Fibroblast of lung (primary cell): ENCODE data around the gene GSTM3.

ENCODE experiments used
- EZH2 ChIP-seq: IDR thresholded peaks from 2 replicates; pipeline ENCODE4 v1.5.1; 2012; ENCODE audit warnings: low read length, control low read depth, mild to moderate bottlenecking; ENCODE audit errors: missing control alignments
- TF ChIP-seq, protein P1 (sequence below), 2 donors: IDR thresholded peaks in 1 of 2; conservative IDR thresholded peaks in 1 of 2; 1 replicate in 1 of 2; 2 replicates in 1 of 2; pipeline ENCODE4 v1.5.1; 2011 to 2012; ENCODE audit warnings: low read length in 2 of 2, control low read depth in 1 of 2, inconsistent platforms in 1 of 2, low read depth in 1 of 2, mild to moderate bottlenecking in 1 of 2

DNA sequence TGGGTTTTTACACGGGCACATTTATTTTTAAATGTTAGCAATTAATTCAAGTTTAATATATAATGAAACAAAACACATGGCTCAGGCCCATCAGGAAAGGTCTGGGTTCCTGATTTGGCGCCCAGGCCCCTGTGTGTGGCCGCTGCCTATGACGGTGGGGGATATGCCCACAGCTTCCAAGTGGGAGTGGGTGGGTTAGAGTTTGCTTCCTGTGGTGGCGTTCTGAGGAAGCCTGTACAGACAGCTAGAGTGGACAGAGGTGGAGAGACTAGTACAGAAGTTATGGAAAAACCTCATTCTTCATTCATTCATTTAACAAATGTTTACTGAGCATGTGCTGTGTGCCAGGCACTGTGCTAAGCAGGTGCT is 45.3 kb upstream of the GSTM3 start:
- no peak for TF ChIP-seq EZH2
- TF ChIP-seq, protein P1, sequence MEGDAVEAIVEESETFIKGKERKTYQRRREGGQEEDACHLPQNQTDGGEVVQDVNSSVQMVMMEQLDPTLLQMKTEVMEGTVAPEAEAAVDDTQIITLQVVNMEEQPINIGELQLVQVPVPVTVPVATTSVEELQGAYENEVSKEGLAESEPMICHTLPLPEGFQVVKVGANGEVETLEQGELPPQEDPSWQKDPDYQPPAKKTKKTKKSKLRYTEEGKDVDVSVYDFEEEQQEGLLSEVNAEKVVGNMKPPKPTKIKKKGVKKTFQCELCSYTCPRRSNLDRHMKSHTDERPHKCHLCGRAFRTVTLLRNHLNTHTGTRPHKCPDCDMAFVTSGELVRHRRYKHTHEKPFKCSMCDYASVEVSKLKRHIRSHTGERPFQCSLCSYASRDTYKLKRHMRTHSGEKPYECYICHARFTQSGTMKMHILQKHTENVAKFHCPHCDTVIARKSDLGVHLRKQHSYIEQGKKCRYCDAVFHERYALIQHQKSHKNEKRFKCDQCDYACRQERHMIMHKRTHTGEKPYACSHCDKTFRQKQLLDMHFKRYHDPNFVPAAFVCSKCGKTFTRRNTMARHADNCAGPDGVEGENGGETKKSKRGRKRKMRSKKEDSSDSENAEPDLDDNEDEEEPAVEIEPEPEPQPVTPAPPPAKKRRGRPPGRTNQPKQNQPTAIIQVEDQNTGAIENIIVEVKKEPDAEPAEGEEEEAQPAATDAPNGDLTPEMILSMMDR (conservative IDR thresholded peaks at IDR 0.05 in 1 of 2, IDR thresholded peaks at IDR 0.05 in 1 of 2; ENCODE audit: low read depth in 1 of 2, low read length in 2 of 2) = no peak
